ENCODE data around the gene CNKSR3. TPM values are rescaled to one million over a fixed set of nuclear protein-coding genes. Genes with fewer than 3 reads are reported as not detected.

Gene CNKSR3
- total and polyA plus RNA-seq, 5 donors = 7.9 to 21.1 (median 18.1) TPM

DNA sequence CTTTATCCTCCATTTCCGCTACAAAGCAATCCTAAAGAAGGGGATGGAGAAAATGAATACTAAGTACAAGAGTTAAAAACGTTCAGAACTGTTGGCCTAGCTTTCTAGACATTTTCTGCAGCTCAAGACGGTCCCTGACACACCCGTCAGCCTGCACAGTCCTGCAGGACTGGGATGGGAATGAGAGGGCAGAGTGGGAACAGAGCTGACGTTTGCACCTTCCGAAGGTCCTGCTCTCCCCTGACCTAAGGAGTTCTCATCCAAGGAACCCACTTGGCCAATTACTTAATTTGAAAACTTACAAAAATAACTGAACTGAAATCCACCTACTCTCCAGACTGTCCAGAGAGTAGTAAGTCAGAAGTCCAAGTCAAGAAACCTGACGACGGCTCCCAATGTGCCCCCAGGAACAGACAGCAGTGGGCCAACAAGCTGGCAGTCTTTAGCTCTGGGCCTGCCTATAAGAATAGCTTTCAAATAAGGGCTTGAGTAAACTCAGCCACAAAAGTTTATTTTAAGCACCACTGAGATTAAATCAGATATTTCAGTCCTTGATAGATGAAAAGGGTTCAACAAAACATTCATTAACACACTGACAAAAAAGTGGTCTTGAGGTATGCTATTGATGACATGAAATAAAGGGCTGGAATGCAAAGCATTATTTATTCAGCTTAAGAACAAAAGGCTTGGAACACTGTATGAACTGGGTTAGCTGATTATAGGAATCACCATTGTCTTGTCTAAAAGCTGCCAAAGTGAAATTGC is 76.8 kb downstream of the CNKSR3 start:
- ATAC-seq = peak; percentile 42 to 43
- no peak overlapping the region for H3K4me3 ChIP-seq (ENCODE audit: low read length)
- intact Hi-C loops (cut with DNase I) = no loop called here
- H3K9me3 ChIP-seq (ENCODE audit: control insufficient read depth, low read length) = no peaks in the 10 kb centered on the region
- peak overlapping the region; percentile 82 for H3K27ac ChIP-seq (ENCODE audit: low read length)
- WGBS = 55% methylated on average over 8 of the region's 8 CpGs
- H3K27me3 ChIP-seq (ENCODE audit: control insufficient read depth, insufficient read depth) = no peaks in the 10 kb centered on the region
- peaks cover 9% of the 10 kb centered on the region for H3K4me1 ChIP-seq (ENCODE audit: control insufficient read depth, insufficient read depth, low read length)
- DNase-seq = no peak

DNA sequence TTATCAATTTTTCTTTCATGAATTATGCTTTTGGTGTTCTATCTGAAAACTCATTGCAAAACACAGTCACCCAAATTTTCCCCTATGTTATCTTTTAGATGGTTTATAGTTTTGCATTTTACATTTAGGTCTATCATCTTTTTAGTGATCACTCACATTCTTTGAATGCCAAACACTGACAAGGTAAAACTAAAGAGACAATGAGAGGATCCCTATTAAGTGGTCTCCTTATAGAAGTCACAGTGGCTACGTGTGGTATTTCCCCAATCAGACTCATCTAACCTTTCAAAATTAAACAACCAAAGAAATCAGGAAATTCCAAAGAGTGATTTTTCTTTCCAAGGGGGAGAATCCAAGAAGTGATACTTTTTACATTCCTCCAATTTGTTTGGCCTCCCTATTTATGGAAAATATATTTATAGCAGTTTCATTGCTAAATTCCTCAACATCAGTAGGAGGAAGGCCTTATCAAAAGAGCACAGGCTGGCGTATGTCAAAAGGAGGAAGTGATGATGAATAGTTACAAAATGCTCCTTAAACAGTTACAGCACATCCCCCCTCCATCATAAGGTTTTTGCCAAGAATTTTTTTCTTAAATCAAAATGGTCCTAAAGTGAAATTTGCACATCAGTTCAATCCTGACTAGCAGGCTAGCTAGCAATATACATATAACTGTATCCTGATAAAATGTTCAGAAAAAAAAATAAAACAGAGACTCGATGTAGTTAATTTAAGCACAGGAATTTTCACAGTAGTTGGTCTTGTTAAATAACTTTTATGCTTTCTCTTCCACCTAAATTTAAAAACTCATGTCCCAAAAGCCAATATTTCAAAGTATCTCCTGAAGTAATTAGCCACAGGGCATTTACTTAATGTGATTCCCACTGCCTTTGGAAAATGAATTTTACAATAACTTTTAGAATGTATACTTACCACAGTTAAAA is 77.7 kb downstream of the CNKSR3 start:
- peaks cover 9% of the 10 kb centered on the region for H3K4me1 ChIP-seq (ENCODE audit: control insufficient read depth, insufficient read depth, low read length)
- DNase-seq = no peak
- H3K27me3 ChIP-seq (ENCODE audit: control insufficient read depth, insufficient read depth) = no peaks in the 10 kb centered on the region
- intact Hi-C loops (cut with DNase I) = no loop called here
- H3K4me3 ChIP-seq (ENCODE audit: low read length) = no peak overlapping the region
- peak; percentile 55 to 87 for ATAC-seq
- no peaks in the 10 kb centered on the region for H3K9me3 ChIP-seq (ENCODE audit: control insufficient read depth, low read length)
- H3K27ac ChIP-seq (ENCODE audit: low read length) = no peak overlapping the region
- 11% methylated on average over 3 of the region's 3 CpGs for WGBS

DNA sequence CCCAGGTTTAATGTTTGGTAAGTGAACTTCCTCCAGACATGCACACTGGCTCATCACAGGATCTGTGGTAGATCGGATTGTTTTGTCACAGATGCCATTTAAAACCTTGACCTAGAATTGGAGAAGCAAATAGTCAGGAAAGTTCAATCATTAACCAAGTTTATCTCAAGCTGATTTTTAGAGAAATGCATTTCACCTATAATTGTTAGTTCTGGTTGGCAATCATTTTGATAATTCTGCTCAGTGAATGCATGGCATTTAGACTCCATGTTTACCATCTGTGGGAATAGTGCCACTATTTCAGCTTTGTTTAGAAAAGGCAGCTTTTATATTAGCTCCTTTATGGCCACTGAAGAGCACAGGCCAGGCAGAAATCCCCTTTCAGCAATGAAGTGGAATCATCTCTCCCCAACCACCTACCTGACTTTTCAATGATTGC is 80.0 kb downstream of the CNKSR3 start:
- DNase-seq (no peak), ATAC-seq (no peak)
- Histone ChIP-seq H3K27me3 (ENCODE audit: control insufficient read depth, insufficient read depth) (no peaks in the 10 kb centered on the region), H3K4me1 (ENCODE audit: control insufficient read depth, insufficient read depth, low read length) (peaks cover 12% of the 10 kb centered on the region), H3K4me3 (ENCODE audit: low read length) (no peak overlapping the region), H3K27ac (ENCODE audit: low read length) (no peak overlapping the region), H3K9me3 (ENCODE audit: control insufficient read depth, low read length) (no peaks in the 10 kb centered on the region)
- WGBS = 67% methylated on average over 1 of the region's 1 CpG
- intact Hi-C loops (cut with DNase I) = no loop called here

DNA sequence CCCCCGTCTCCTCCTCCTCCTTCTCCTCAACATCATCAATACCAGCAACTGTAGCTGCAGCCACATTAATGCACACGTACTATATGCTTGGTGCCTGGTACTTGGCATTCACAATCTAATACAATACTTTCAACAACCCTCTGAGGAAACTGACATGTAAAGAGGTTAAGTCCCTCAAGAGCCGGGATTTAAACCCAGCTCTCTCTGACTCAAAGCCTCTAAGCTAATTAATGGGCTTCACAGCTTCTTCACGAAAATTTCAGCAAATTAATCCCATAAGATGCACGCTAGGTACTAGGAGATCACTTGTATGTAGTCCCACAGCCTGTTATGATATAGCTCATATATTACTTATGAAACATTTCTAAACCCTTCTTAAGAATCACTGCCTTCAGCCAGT is 80.8 kb downstream of the CNKSR3 start:
- peaks cover 6% of the 10 kb centered on the region for H3K4me1 ChIP-seq (ENCODE audit: control insufficient read depth, insufficient read depth, low read length)
- no peak for ATAC-seq
- intact Hi-C loops (cut with DNase I) = no loop called here
- WGBS = 90% methylated on average over 5 of the region's 5 CpGs
- no peak for DNase-seq
- H3K27ac ChIP-seq (ENCODE audit: low read length) = no peak overlapping the region
- no peaks in the 10 kb centered on the region for H3K27me3 ChIP-seq (ENCODE audit: control insufficient read depth, insufficient read depth)
- H3K9me3 ChIP-seq (ENCODE audit: control insufficient read depth, low read length) = no peaks in the 10 kb centered on the region
- H3K4me3 ChIP-seq (ENCODE audit: low read length) = no peak overlapping the region

DNA sequence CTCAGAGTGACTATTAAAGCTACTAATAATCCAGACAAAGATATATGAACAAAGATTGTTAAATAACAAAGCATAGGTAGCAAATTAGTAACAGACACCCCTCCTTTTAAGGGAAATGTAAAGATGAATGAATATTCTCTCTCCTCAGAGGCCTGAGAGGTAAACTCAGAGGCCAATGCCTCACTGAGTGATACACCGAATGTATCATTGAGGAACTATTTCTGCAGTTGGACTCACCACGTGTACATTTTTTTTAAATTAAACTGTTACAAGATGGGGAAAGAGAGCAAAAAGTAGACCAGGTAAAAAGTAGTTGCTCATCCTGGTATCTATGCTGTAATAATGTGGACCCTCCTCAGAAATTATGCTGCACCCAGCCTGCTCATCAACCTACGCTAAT is 81.6 kb downstream of the CNKSR3 start:
- WGBS = 86% methylated on average over 3 of the region's 3 CpGs
- intact Hi-C loops (cut with DNase I) = no loop called here
- Histone ChIP-seq H3K9me3 (ENCODE audit: control insufficient read depth, low read length) (no peaks in the 10 kb centered on the region), H3K27ac (ENCODE audit: low read length) (no peak overlapping the region), H3K4me3 (ENCODE audit: low read length) (no peak overlapping the region), H3K27me3 (ENCODE audit: control insufficient read depth, insufficient read depth) (no peaks in the 10 kb centered on the region), H3K4me1 (ENCODE audit: control insufficient read depth, insufficient read depth, low read length) (peaks cover 6% of the 10 kb centered on the region)
- ATAC-seq (no peak), DNase-seq (no peak)

DNA sequence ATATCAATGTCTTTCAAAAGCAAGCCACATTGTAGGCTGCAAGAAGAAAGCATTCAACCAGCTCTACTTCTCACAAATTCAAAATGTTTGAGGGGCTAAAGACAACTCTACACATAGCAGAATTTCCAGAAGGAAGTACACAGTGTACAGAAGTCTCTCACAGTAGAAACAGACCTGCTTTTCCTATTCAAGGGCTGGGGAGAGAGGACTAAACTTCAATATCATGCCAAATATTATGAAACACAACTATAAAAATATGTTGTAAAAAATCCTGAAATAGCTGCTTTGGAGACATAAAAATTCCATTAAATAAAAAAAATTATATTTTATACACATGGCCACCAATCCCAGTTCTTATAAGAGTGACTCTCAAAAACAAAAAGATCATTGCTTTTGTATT is 83.0 kb downstream of the CNKSR3 start:
- intact Hi-C loops (cut with DNase I) = no loop called here
- H3K27ac ChIP-seq (ENCODE audit: low read length) = no peak overlapping the region
- no peaks in the 10 kb centered on the region for H3K9me3 ChIP-seq (ENCODE audit: control insufficient read depth, low read length)
- peaks cover 2% of the 10 kb centered on the region for H3K4me1 ChIP-seq (ENCODE audit: control insufficient read depth, insufficient read depth, low read length)
- H3K4me3 ChIP-seq (ENCODE audit: low read length) = no peak overlapping the region
- ATAC-seq (no peak), DNase-seq (no peak)
- H3K27me3 ChIP-seq (ENCODE audit: control insufficient read depth, insufficient read depth) = no peaks in the 10 kb centered on the region

DNA sequence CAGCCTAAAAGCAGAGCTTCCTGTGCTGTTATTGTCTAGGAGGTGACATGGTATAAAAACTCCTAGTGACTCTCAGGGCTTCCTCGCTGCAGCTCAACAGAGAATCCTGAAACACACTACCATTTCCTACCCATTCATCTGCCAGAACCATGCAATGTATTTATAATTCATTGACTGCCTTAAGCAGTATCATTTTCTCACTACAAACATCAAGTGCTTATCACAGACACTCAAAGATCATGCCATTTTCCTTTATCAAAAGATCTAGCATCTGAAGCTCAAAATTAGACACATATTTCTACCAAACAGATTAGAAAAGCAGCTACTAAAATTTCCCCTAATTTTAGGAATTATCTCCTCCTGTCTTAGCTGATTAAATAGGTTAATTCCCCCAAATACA is 83.5 kb downstream of the CNKSR3 start:
- 64% methylated on average over 1 of the region's 1 CpG for WGBS

DNA sequence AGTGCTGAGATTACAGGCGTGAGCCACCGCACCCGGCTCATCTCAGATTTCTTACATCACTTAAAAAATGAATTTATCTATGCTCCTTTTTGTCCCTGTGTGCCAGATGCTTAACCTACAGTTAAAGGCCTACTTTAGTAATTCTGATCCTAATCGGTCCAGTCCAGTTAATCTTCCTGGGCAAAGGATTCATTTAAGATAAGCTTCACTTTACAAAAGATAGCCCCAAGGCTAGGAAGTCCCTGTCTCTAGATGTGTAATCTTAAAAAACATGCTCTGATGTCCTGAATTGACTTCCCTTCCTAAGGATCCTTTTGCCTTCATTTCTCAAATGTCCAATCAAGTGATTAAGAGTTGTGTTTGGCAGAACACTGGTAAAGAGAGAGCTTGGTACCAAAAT is 85.5 kb downstream of the CNKSR3 start:
- Histone ChIP-seq H3K27ac (ENCODE audit: low read length) (no peak overlapping the region), H3K4me1 (ENCODE audit: control insufficient read depth, insufficient read depth, low read length) (peaks cover 2% of the 10 kb centered on the region), H3K4me3 (ENCODE audit: low read length) (no peak overlapping the region), H3K27me3 (ENCODE audit: control insufficient read depth, insufficient read depth) (no peaks in the 10 kb centered on the region), H3K9me3 (ENCODE audit: control insufficient read depth, low read length) (no peaks in the 10 kb centered on the region)
- intact Hi-C loops (cut with DNase I) = no loop called here
- DNase-seq = no peak
- no peak for ATAC-seq
- 89% methylated on average over 4 of the region's 4 CpGs for WGBS

More for the DNA sequence above, 83.5 kb downstream of the CNKSR3 start:
- no peaks in the 10 kb centered on the region for H3K9me3 ChIP-seq (ENCODE audit: control insufficient read depth, low read length)
- ATAC-seq = no peak
- intact Hi-C loops (cut with DNase I) = no loop called here
- no peaks in the 10 kb centered on the region for H3K27me3 ChIP-seq (ENCODE audit: control insufficient read depth, insufficient read depth)
- peaks cover 2% of the 10 kb centered on the region for H3K4me1 ChIP-seq (ENCODE audit: control insufficient read depth, insufficient read depth, low read length)
- DNase-seq = no peak
- no peak overlapping the region for H3K27ac ChIP-seq (ENCODE audit: low read length)
- no peak overlapping the region for H3K4me3 ChIP-seq (ENCODE audit: low read length)

DNA sequence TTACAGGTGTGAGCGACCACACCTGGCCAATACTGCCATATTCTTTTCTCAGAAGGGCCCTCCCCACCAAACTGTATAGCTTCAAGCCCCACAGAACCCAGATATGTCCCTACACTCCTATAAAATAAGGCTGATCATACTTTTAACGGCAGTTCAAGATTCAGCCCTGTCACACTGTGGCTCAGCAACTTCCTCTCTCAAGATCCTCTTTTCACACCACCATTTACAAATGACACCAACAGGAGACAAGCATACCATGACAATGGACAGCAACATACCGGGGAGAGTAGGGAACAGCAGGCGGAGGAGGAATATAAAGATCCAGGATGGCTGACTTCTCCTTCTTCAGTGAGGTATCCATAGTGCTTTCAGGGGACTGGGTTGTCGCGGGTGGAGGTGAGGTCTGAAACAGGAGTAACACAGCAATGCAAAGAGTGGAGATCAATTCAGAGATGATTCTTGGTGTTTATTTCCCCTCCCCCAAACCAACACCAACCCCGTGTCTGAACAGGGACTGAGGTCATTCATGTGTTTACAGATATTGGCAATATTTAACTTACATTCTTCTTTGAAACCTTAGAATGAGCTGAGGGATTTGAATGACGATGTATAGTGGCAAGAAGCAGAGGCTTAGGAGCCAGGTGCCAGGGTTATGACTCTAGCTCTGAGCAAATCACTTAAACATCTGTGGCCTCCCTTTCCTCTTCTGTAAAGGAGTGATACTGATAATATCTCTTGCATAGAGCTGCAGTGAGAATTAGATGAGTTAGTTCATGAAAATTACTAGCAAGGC is 96.3 kb downstream of the CNKSR3 start:
- Histone ChIP-seq H3K27me3 (ENCODE audit: control insufficient read depth, insufficient read depth) (no peaks in the 10 kb centered on the region), H3K9me3 (ENCODE audit: control insufficient read depth, low read length) (no peaks in the 10 kb centered on the region), H3K4me1 (ENCODE audit: control insufficient read depth, insufficient read depth, low read length) (no peaks in the 10 kb centered on the region), H3K27ac (ENCODE audit: low read length) (no peak overlapping the region), H3K4me3 (ENCODE audit: low read length) (no peak overlapping the region)
- intact Hi-C loops (cut with DNase I) = no loop called here
- ATAC-seq (no peak), DNase-seq (no peak)
- WGBS = 89% methylated on average over 8 of the region's 8 CpGs

DNA sequence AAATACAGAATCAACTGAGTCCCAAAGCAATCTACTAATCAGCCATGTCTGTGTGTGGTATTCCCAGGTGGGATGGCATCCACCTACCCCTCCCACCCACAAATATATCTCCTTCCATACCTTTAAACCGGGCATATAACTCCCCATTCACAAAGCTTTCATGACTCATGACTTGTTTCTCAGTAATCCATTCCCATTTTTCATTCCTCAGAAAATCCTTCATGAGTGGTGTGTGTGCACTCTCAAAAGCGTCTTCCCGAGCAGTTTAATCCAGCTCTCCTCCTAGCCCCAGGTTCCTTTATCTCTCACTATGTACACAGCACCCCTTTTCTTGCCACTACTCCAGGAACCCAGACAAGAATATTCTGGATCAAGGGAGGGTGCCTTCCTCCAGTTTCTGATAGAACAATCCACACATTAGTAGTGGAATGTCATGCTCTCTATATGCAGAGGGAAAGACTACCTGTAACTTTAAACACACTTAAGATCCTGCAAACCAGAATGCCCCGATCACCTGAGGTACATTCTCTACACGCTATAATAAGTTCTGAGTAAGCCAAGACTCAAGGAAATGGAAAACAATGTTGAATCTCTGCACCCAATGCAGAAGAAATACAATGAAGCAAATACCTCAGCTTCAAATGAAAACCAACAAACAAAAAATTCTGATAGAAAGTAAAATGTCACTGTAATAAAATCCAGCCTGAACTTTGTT is 98.2 kb downstream of the CNKSR3 start:
- intact Hi-C loops (cut with DNase I) = no loop called here
- Histone ChIP-seq H3K27me3 (ENCODE audit: control insufficient read depth, insufficient read depth) (no peaks in the 10 kb centered on the region), H3K27ac (ENCODE audit: low read length) (no peak overlapping the region), H3K4me3 (ENCODE audit: low read length) (no peak overlapping the region), H3K4me1 (ENCODE audit: control insufficient read depth, insufficient read depth, low read length) (no peaks in the 10 kb centered on the region), H3K9me3 (ENCODE audit: control insufficient read depth, low read length) (no peaks in the 10 kb centered on the region)
- no peak for DNase-seq
- no peak for ATAC-seq
- 78% methylated on average over 5 of the region's 5 CpGs for WGBS
